HG03342 (cell line): ENCODE data around the gene ZYX.

Experiments used
- ATAC-seq: cut with Tn5 transposase; IDR thresholded peaks from one replicate; pipeline ENCODE4 v1.9.1; 2021; ENCODE audit warnings: mild to moderate bottlenecking, moderate library complexity; ENCODE audit not compliant: unreplicated experiment

ZYX gene, protein sequence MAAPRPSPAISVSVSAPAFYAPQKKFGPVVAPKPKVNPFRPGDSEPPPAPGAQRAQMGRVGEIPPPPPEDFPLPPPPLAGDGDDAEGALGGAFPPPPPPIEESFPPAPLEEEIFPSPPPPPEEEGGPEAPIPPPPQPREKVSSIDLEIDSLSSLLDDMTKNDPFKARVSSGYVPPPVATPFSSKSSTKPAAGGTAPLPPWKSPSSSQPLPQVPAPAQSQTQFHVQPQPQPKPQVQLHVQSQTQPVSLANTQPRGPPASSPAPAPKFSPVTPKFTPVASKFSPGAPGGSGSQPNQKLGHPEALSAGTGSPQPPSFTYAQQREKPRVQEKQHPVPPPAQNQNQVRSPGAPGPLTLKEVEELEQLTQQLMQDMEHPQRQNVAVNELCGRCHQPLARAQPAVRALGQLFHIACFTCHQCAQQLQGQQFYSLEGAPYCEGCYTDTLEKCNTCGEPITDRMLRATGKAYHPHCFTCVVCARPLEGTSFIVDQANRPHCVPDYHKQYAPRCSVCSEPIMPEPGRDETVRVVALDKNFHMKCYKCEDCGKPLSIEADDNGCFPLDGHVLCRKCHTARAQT

GRCh38 chr7:143380646-143381426, at the start of gene ZYX:
Gene ZYX, plus strand, starts transcription at chr7:143381345. Its CDS starts 227 bp downstream, at chr7:143381572.
- ATAC-seq: peak; percentile 78

- ATAC-seq: no peak
Observed at GRCh38 chr7:143334244-143334643, 46.9 kb upstream of the ZYX start.

DNA sequence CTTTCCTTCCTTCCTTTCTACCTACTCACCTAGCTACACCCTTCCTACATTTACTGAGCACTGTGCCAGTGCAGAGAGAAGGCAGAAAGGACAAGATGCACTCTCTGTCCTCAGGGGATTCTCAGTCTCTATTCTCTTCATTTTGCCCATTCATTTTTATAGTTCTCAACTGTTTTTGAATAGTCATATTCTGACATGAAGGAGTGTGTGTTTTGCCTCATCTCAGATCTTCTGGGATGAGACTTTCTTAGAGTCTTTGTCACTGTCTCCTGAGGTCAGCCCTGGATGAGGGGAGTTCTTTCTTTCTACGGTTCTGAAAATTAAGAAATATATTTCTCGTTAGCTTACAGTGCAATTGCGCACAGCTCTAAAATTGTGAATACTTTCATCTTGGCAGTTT, 43.9 kb upstream of the ZYX start:
- no peak for ATAC-seq

DNA sequence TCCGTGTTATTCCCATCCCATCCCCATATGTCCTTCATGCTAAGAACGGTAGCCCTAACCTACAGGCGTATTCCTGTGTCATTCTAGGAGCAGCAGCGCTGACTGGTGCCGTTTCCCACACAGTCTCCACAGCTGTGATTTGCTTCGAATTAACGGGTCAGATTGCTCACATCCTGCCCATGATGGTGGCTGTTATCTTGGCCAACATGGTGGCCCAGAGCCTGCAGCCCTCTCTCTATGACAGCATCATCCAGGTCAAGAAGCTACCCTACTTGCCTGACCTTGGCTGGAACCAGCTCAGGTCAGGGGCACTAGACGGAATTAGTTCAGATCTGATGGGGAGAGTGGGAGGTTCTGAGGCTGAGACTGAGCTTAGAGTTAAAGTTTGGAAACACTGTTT, 39.3 kb upstream of the ZYX start:
- ATAC-seq: no peak

- no peak for ATAC-seq
Observed at GRCh38 chr7:143343596-143343995, 37.5 kb upstream of the ZYX start.

DNA sequence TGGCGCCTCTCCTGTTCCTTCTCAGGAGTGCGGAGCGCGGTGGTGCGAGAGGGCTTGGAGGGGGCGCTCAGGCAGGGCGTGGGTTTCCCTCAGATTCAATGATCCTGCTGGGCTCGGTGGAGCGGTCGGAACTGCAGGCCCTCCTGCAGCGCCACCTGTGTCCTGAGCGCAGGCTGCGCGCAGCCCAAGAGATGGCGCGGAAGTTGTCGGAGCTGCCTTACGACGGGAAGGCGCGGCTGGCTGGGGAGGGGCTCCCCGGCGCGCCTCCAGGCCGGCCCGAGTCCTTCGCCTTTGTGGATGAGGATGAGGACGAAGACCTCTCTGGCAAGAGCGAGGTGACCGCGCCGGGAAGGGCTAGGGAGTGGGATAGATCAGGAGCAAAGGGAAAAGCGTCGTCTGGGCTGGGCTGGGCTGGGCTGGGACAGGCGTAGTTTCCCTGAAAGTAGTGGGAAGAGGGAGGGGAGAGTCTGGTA, 35.7 kb upstream of the ZYX start:
- peak; percentile 89 for ATAC-seq

- no peak for ATAC-seq
Observed at GRCh38 chr7:143346018-143346417, 35.1 kb upstream of the ZYX start.

DNA sequence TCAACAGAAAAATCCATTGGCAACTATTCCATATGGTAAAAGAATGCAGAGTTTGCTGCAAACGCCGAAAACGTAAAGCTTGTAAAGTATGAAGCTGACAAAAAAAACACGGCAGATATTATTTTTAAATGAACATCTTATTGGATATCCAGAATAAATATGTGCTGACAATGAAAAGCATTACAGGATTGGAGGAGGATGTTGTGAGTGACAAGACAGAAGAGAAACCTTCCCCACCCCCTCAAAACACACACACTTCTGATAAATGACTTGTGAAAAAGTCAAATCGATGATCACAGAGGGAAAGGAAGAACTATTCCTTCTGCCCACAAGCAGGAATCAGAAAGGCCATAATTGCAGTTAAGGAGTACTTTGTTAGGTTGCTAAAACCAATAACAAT, 33.2 kb upstream of the ZYX start:
- ATAC-seq: no peak

DNA sequence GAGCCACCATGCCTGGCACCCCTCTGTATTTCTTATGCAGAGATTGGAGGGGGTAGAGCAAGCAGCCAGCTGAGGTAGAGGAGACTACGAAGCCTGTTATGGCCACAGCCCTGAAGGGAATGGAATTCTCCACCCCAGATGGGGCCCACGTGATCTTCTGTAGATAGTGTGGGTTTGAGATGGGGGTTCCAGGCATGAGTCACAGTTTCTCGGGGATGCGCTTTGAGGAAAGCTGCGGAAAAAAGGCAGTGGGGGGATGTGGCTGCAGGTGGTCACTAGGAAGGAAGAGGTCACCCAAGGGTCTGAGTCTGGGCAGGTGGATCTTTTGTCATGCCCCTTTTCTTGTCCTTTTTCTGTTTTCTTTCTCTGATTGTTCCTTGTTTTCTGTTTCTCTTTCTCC, 30.1 kb upstream of the ZYX start:
- no peak for ATAC-seq

GRCh38 chr7:143351574-143351973, 29.6 kb upstream of the ZYX start:
- ATAC-seq: no peak

DNA sequence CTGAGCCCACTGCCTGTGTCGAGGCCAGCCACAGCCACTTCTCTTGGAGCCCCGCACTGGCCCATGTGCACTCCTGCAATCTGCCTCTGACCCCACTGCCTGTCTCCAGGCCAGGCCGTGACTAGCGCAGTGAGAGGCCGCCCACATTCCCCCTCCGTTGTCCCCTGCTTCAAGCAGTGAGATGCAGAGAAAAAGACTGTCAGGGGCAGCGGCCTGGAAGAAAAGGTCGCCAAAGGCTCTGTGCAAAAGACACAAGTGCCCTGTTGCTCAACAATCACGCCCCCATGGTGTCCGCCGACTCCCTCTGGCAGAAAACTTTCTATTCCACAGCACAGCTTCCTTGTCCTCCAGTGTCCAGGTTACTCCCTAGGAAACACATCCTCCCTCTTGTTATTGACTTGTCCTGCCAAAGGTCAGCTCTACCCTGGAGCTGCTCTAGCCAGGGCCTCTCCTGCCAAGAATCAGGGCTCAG, 28.6 kb upstream of the ZYX start:
- no peak for ATAC-seq

DNA sequence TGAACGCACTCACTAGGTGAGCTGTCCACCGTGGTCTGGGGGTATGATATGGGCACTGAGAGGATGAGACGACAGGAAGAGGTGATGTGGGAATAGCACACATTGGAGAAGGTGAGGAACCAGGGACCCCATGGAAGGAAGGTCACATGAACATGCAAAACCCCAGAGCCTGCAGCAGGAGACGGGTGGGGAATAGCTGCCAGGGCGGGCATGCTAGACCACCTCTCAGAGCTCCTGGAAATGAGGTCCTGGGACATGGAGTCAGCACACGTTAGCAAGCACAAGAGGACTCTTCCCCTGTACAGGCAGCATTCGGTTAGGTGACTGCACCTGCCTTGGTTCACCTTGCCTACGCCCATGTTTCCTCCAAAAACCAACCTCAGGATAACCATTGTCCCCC, 26.8 kb upstream of the ZYX start:
- ATAC-seq: no peak

DNA sequence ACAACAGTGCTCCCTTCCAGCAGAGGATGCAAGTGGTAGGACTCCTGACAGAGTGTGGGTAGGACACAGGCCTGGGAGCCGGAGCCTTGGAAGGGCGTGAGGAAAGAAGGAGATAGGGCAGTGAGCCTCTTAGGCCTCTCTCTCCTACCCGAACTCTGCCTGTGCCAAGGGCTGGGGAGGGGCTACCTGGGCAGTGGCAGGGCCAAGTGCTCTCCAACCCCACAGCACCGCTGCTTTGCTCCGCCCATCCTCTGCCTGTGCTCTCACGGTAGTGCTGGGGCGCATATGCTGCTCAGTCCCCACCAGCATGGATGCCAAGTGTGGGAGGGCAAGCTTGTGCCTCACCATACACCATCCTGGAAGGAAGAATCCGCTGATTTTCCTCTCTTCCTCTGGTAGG, 26.2 kb upstream of the ZYX start:
- ATAC-seq: no peak

GRCh38 chr7:143355450-143356385, 25.4 kb upstream of the ZYX start:
- ATAC-seq: no peak

DNA sequence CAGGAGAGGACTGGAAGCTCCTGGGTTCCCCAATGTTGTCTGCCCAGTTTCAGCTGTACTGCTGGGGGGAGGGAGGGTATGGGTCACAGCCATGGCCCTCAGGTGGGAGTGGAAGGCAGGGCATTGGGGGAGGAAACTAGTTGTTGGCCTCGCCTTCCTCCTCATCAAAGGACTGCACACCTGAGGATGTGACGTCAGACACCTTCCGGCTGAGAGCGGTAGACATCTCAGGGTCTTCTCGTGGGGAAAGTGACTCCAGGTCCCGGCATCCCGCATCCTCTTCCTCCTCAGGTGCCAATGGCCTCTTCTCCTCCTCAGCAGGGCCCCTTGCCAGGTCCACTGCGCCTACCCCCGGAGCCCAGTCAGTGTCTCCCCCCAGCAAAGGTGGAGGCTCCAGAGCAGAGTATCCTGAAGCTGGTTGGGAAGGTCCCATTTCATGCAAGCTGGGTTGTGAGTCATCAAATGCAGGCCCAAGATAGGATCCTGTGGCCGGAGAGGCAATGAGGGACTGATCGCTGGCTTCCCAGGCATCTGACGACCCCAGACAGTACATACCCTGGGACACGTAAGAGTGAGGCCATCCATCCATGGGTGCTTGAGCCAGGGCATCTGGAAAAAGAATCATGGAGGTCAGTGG, 24.6 kb upstream of the ZYX start:
- no peak for ATAC-seq

DNA sequence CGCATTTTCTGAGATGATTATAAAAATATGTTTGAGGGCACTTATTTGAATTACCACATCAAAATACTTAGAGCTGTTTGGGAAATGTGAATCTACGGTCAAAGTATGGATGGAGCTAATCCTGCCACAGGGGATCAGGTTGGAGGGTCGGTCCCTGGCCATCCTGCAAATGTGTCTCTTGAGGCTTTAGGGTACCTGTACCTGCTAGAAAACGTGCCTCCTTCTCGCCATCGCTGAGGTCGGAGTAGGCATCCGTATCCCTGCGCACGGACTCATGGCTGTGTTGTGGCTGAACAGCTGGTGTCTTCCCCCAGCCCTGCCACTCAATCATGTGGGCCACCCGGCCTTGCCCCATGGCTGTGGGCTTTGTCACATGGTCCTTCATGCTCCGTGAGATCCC, 22.5 kb upstream of the ZYX start:
- ATAC-seq: no peak

GRCh38 chr7:143359771-143360353, 21.3 kb upstream of the ZYX start:
- no peak for ATAC-seq

GRCh38 chr7:143360788-143361551, 20.2 kb upstream of the ZYX start:
- no peak for ATAC-seq

DNA sequence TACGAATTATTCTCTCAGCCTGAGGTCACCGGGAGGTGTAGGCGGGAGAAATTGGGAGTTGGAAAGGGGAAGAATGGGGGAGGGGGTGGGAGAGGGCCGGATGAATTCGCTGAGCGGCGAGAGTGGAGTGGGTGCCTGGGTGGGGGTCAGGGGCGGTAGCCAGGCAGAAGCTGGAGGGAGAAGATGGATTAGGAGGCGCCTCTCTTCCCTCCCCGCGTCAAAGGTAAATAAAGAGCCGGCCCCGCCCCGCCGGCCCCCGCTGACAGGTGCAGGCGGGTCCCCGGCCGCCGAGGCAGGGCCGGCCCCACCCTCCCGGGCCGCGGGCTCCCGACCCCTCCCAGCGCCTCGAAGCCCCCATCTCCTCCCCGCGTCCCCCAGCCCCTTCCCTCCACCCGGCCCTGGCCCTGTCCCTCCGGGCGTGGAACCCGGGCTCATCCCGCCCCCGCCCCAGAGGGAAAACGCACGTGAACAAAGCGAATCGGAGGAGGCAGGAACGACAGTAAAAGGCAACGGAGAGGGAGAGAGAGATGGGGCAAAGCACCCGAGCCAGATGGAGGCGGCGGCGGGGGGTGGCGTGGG, 19.5 kb upstream of the ZYX start:
- no peak for ATAC-seq
